NCI-H2171 treated with DMSO at 0.1 percent for 48 hours (cell line): ENCODE measurements around the gene OR2A25.

Source experiments
- DNase-seq: peaks from one replicate; lab custom pipeline; 2025; lab: John Stamatoyannopoulos, UW

Gene OR2A25

DNA sequence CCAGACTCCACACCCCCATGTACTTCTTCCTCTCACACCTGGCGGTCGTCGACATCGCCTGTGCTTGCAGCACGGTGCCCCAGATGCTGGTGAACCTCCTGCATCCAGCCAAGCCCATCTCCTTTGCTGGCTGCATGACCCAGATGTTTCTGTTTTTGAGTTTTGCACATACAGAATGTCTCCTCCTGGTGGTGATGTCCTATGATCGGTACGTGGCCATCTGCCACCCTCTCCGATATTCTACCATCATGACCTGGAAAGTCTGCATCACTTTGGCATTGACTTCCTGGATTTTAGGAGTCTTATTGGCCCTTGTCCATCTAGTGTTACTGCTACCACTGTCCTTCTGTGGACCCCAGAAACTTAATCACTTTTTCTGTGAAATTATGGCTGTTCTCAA lies 4.8 kb downstream of the OR2A25 start:
- DNase-seq: no peak

DNA sequence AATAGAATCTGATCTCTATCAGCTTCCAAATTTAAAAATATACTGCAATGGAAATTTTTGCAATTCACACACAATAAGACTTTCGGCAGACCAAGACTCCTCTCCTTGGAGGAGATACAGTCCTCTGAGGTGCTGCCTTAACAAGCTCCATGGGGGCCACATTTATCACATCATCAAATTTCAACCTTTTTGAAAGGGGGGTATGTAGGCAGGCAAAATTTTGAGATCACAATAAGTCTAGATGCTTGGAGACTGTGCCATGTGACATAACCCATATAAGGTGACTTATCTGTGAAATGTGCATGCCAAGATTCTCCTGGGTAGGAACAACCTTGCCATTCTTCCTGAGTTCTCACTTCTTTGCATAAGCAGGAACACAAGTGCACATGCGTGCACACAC lies 16.4 kb downstream of the OR2A25 start, which contains the start of gene OR2A12:
Gene OR2A12 (plus strand): TSS at position 301 of the 400 bp plus-strand sequence. CDS start 8,830 bp downstream, outside the sequence.
- no peak for DNase-seq

DNA sequence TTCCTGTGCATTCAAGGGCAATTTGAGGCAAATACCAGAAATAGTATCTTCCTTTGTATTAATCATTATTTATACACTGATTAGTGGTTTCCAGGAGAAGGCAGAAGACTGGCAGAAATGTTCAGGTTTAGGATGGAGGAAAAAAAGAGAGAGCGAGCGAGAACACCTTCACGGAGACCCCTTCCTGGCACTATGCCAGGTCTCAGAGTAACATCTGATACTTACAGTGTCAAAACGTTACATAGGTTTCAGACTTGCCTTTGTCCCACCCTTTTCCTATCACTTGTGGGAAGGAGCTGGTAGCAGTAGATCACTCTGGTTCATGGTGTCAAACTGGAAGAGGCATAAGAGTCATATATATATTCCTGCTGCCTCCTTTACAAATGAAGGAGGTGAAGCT lies 17.1 kb downstream of the OR2A25 start:
- DNase-seq: no peak

DNA sequence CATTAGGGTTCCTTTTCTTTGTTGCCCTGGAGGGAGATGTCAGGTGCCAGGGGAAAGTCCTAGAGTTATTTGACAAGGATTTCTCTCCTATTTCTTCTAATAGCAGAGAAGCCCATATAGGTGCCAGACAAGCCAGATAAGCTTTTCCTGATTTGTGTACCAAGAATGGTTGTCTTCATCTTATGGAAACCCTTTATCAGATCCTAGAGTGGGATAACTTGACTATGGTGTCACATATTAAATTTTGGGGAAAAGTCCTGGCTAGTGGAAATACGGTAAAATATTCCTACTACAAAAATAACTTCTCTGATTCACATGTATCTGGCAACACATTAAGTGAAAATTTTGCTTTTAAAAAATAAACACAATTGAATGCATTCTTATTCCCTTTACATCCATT lies 17.6 kb downstream of the OR2A25 start:
- no peak for DNase-seq

DNA sequence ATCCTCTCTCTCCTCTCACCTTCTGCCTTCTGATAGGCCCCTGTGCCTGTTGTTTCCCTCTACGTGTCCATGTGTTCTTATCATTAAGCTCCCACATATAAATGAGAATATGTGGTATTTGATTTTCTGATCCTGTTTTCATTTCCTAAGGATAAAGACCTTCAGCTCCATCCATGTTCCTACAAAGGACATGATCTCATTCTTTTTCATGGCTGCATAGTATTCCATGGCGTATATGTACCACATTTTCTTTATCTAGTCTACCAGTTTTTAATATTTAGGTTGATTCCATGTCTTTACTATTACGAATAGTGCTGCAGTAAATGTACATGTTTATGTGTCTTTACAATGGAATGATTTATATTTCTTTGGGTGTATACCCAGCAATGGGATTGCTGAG lies 21.1 kb downstream of the OR2A25 start:
- DNase-seq: no peak

DNA sequence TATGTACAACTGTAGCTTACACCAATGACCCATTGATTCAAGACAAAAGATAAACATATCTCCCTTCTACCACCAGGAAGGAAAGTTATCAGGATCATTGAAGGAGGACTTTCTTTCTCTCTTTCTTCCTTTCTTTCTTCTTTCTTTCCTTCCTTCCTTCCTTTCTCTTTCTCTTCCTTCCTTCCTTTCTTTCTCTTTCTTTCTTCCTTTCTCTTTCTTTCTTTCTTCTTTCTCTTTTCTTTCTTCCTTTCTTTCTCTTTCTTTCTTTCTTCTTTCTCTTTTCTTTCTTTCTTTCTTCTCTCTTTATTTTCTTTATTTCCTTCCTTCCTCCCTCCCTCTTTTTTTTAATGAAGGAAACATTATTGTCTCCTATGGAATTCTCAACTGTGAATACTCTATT lies 29.2 kb downstream of the OR2A25 start:
- no peak for DNase-seq

DNA sequence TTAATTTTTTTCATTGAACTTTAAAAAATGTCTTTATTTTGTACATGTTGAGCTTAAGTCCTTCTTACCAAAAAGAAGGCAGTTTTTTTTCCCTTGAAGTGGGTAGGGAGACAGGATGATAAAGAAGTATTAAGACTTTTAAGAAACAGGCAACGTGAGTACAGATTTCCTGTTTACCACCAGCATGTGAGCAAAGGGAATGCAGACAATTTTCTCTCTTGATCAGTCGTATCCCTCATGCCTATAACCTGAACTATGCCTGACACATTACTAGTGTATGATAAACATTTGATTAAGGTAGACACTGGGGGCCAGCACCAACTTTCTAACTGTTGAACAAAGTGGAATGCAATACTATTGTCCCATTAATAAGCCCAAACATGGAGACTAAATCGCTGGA lies 31.0 kb downstream of the OR2A25 start:
- no peak for DNase-seq

DNA sequence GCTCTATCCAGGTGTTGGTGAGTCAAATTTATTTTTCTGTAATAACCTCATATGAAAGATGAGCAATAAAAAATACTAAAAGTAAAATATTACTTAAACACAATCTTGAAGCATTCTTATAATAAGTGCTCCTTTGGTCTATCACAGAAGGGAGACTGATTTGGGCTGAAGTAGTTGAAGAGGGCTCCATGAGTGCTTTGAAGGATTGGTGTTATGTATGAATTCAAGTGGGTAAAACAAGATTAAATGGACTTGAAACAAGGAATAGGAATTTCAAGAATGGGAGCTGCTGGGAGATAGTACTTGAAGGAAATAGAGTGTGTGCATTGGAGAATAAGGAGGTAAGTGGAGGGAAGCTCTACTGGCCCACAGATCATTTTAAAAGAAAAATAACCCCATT lies 32.4 kb downstream of the OR2A25 start:
- no peak for DNase-seq

DNA sequence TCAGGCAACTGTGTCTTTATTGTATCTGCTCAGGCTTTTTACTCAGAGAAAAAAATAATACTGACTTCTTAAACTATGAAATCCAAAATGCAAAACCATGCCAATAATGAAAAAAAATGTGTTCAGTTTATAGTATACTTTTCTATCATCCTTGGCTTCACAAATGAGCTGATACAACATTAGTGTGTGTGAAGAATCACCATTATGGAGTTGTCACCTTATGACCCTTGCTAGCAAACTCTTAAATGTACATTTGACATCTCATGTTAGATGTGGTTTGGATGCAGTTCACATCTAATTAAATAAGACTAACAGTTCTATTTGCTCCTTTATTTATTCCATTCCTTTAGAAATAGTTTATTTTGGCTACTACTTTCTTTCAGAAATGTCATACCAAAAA lies 35.6 kb downstream of the OR2A25 start:
- no peak for DNase-seq

DNA sequence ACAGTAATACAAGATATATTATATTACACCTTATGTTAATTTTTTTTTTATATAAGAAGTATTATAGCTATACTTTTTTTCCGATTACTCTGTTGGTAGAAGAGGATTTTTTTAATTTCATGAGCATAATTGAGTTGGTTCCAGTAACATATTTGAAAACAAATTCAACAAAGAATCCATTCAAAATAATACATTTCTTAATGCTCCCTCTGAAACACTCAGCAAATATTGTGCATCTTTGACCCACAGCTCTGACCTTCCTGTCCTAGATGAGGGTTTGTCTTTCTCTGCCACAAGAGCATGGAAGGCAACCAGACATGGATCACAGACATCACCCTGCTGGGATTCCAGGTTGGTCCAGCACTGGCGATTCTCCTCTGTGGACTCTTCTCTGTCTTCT lies 39.7 kb downstream of the OR2A25 start, which contains the start of gene OR2A2:
Gene OR2A2 (plus strand): TSS at position 301 of the 400 bp plus-strand sequence. CDS start 0 bp downstream, at position 301.
- DNase-seq: no peak

DNA sequence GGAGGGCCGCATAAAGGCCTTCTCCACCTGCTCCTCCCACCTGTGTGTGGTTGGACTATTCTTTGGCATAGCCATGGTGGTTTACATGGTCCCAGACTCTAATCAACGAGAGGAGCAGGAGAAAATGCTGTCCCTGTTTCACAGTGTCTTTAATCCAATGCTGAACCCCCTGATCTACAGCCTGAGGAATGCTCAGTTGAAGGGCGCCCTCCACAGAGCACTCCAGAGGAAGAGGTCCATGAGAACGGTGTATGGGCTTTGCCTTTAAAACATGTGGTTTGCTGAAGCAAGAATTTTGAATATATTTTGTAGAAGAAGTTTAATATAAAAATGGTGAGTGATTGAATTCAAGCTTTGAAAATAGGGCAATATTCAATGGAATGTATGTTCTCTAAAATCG lies 40.7 kb downstream of the OR2A25 start:
- DNase-seq: no peak

DNA sequence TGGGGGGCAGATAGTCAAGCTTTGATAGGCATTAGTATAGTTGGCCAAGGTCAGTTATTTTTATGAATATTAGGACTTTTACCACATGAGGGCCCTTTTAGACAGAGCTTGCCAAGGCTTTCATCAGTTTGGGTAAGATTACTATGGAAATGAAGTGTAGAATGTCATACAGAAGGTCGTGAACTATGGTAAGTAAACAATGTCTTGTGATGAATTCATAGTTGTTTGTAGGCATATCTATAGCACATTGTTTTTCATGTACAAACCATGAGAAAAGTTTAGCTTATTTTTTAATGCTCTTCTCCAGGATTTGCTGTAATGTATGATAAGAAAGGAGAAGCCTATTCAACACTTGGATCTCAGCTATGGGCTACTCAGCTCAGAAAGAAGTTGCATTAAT lies 44.0 kb downstream of the OR2A25 start:
- no peak for DNase-seq

DNA sequence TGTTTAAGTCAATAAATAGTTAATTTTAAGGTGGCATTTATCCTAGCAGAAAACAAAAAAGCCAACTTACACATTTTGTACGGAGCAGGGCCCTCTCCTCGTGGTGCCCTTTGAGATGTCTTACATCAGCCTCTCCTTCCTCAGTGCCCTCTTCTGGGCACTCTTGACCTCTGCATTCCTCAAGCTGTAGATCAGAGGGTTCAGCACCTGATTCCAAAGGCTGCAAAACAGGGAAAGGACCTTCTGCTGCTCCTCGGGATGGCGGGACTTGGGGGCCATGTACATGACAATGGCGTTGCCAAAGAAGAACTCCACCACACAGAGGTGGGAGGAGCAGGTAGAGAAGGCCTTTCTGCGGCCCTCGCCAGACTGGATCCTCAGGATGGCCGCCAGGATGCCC lies 48.7 kb downstream of the OR2A25 start:
- DNase-seq: no peak

DNA sequence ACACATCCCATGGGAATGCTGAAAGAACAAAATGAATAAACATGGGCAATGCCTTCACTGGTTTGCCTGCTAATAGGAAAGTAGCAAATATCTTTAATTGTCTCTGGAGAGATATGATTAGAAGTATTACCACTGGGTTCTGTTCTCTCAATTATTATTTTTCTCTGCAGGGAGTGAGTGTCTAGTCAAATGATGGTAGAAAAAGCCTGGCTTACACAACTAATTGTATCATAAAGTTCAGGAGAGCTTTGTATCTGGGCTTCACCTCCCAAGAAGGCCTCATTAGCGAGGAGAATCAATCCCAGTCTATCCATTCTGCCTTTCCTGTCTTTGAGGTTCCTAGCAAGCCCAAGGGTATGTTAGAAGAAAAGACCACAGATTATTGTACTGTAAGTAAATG lies 53.3 kb downstream of the OR2A25 start, which contains the start of gene OR2A14:
Gene OR2A14 (plus strand): TSS at position 301 of the 400 bp plus-strand sequence. CDS start 5,937 bp downstream, outside the sequence.
- DNase-seq: no peak
